GM21528 (cell line): ENCODE data around the gene ILDR2.

Experiments used
- ATAC-seq: cut with Tn5 transposase; IDR thresholded peaks from one replicate; pipeline ENCODE4 v1.9.1; 2021; ENCODE audit warnings: mild to moderate bottlenecking, moderate library complexity; ENCODE audit not compliant: unreplicated experiment, low FRiP score

The ILDR2 gene

DNA sequence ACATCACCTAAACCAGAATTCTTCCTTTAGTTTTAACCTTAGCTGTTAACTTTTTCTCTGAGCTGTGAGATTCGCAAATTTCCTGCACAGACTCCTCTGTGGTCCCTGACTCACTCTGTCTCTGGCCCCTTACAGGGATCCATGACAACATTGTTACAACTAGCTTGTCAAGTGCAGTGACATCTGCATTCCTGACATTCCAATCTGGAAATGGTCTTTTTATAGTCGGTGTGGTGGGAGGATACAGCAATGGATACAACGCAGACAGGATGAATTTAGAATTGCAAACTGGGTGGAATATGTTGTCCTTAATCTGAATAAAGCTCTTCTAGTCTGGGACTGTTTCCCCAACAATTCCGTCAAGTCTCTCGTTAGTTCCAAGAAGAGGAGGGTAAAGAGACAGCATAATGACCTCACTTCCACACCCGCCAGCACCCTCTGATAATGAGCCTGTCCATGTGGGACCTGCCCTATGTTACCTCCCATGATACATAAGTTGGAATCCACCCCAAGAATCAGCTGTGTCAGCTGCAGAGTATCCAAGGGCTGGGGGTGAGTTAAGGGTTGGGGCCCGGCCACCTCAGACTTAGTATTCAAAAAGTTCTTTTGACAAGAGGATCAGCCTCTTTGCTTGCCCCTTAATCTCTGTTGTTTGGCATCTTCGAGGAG lies 49.4 kb downstream of the ILDR2 start:
- no peak for ATAC-seq

- ATAC-seq, result peak; percentile 81
Measured at GRCh38 chr1:166924823-166925541, 50.4 kb downstream of the ILDR2 start.

DNA sequence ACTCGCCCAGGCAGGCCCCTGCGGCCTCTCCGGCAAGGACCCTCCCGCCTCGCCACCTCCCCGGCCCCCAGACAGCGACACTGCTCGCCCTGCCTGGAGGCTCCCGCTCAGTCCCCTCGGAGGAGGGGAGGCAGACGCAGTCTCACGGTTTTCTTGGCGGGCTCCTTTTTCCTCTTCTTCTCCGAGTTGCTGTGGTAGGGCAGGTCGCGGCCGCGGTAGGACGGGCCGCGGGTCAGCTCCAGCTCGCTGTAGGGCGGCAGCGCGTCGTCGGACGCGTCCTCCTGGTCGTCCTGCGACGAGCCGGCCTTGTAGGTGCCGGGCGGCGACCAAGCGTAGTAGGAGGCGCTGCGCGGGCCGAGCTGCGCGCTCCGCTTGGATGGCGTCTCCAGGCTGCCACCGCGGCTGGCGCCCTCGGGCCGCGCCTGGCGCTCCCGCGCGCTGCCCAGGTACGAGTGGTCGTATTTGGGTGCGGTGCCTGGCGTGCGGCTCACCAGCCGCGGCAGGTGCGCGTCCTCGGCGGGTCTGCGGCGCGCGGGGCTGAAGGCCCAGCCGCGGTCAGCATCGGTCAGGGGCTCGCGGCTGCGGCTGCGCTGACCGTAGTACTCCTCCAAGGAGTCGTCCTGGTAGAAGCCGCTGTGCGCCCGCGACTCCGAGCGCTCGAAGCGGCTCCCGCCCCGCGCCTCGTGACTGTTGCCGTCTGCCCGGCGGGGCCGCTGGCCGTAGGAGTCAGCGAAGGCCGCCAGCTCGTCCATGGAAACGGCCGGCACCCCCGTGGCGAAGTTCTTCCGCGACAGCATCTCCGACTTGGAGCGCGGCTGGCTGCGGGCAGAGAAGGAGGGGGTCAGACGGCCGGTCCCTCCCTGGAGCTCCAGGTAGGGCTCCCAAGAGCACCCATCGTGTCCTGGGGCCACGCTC lies 54.5 kb downstream of the ILDR2 start:
- ATAC-seq, result no peak

DNA sequence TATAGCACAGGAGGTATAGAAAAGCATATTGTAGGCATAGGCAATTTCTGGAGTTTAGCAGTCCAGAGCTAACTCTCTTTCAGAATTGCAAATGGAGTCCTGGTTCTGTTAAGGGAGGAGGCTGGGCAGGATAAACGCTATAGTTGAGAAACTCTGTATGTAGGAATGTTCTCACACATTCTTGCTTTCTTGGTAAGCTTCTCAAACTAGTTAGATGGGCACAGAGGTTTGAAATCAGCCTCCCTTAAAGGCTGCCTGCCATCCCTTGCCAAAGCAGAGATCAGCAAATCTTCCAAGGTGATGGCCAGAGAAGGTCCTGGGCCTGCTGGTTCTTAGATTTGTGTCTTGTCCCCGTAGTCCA lies 56.4 kb downstream of the ILDR2 start:
- no peak for ATAC-seq

GRCh38 chr1:166918088-166918955 lies 57.0 kb downstream of the ILDR2 start:
- no peak for ATAC-seq

DNA sequence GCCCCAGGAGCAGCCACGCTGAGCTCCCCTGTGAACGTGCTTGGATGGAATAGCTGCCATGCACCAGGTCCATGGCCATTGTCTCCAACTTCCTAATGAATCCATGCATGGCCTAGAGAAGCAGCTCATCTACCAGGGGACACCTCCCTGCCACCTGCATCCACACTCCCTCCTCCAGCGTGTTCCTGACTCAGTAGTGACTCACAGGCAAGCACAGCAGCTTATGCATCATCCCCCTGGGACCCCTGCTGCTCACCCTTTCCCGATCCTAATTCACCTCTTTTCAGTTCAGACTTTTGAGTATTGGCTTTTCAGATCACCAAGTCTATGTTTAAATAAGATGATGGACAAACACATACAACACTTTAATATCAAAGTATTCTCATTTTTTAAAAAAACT lies 59.4 kb downstream of the ILDR2 start:
- ATAC-seq, result no peak

DNA sequence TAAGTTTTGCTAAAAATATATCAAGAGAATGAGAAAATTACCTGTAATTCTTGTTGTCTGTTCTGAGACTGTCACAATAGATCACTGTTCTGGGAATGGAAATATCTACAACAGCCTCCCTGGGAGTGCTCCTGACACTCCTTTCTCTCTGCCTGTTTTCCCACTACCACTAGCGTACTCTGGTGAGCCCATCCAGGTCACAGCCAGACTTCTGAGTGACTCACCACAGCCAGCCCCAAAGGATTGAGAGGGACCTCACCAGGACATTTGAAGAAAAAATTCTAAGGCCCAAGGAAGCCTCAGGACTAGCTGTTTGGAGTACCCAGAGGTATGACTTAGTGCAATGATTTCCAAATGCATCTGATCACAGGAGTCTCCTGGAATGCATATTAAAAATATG lies 60.3 kb downstream of the ILDR2 start:
- no peak for ATAC-seq

- ATAC-seq, result no peak
Measured at GRCh38 chr1:166914111-166914510, 61.2 kb downstream of the ILDR2 start.

- ATAC-seq, result no peak
Measured at GRCh38 chr1:166911624-166912023, 63.7 kb downstream of the ILDR2 start.

DNA sequence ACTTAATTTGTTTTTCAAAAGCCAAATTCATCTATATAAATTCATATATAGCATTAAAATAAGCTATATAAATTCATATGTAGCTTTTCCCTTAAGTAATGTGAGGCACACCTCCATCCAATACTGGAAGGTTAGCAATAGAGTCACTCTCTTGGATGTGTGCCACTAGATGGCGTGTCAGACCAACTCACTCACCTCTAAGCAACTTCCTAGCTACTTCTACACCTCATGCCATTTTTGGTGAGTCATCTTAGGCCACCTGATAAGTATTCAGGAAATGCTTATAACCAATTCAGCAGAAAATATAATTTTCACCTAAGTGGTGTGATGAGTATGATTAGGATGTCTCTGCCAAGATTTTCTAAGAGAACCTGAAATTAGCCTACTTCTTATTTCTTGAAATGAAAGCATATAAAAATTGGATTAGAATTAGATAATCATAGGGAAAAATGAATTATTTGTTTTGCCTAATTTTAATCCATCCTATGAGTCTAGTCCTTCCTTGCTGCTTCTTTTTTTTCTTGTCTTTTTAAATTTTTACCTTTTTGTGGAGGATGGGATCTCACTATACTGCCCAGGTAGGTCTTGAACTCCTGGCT lies 64.8 kb downstream of the ILDR2 start:
- ATAC-seq, result peak; percentile 94

GRCh38 chr1:166908942-166909341 lies 66.4 kb downstream of the ILDR2 start:
- no peak for ATAC-seq

DNA sequence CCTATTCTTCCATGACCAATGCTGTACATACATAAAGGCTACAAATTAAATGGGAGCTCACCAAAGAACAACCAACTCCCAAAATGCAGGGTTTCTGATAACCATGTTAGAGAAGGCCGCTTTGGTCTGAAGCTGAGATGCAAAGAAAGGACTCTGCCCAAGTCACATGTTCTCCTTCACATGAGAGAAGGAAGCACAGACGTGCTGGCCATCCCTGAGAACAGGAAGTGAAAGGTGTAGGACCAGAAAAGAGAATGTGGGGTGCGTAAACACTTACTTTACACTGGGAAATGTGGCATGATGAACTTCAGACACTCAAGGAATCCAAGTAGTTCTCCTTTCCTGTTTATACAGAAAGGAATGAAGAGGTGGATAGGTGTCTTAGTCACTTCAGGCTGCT lies 67.6 kb downstream of the ILDR2 start:
- no peak for ATAC-seq

GRCh38 chr1:166907051-166907450 lies 68.3 kb downstream of the ILDR2 start:
- ATAC-seq, result no peak

GRCh38 chr1:166906647-166907046 lies 68.7 kb downstream of the ILDR2 start:
- no peak for ATAC-seq

- ATAC-seq, result no peak
Measured at GRCh38 chr1:166905900-166906299, 69.4 kb downstream of the ILDR2 start.

DNA sequence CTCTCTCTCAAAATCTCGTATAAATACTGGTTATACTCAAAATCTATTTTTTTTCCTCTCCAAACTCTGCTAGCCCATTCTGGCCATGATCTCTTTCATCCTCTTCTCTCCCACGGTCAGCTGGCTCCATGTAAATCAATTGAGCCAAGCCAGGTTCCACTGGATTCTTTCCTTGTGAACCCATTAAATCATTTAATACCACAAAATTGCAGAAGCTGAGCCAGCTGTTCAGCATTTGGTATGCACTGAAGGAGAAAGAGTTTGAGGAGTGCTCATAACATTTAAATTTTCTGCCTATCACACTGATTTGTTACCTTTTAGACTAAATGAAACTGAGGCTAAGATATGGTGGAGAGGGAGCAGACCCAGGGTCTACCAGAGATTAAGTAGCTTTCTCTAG lies 70.2 kb downstream of the ILDR2 start:
- ATAC-seq, result no peak

DNA sequence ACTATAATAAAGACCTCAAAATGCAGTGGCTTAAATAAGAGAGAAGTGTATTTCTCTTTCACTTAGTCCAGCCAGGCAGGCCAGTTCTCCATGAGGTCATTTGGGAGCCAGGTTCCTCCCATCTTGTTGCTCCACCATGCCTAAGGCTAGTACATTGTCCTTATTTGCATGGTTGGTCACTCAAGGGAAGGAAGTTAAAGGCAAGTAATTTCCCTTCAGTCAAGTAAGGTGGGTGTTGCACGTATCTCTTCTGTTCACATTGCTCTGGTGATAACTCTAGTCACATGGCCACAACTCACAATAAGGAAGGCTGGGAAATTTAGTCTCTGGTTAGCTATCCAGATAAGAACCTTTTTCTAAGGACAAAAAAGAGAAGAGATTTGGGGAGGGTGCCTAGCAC lies 72.1 kb downstream of the ILDR2 start:
- ATAC-seq, result no peak

GRCh38 chr1:166902279-166902678 lies 73.1 kb downstream of the ILDR2 start:
- no peak for ATAC-seq

- no peak for ATAC-seq
Measured at GRCh38 chr1:166900987-166901386, 74.4 kb downstream of the ILDR2 start.

DNA sequence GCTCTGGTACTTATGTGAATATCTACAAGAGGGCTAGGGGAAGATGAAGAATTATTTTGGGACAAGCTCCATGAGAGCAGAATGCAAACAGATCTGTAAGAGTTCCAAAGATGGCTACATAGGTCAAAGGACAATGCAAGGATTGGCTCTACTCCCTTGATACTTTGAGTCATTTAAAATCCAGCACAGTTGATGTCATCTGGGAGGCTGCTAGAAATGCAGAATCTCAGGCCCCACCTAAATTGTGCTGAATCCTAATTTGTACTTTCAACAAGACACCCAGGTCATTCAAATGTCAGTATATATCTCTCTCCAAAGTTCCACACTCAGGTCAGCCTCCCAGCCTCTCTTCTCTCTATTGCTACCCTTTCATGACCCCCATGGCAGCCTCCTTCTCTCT lies 75.6 kb downstream of the ILDR2 start:
- no peak for ATAC-seq
